Ishikawa (cell line): ENCODE measurements around the gene CHP1.

Experiments
- MAX ChIP-seq: IDR thresholded peaks from 2 replicates; pipeline ENCODE4 v1.6.1; 2012
- TAF1 ChIP-seq: IDR thresholded peaks from 2 replicates; pipeline ENCODE4 v1.6.1; 2012; ENCODE audit warnings: low read depth, mild to moderate bottlenecking
- TEAD4 ChIP-seq: IDR thresholded peaks from 2 replicates; pipeline ENCODE4 v1.6.1; 2012

GRCh38 chr15:41276831-41277230 lies 45.8 kb downstream of the CHP1 start:
- TF ChIP-seq TAF1 (no peak), TEAD4 (no peak), MAX (no peak)
